Keratinocyte (primary cell): ENCODE results near the gene DOCK1. TPM values are rescaled to one million over a fixed set of nuclear protein-coding genes. Genes with fewer than 3 reads are reported as not detected.

ENCODE experiments used
- DNase-seq: peaks from one replicate; pipeline ENCODE4 v3.0.0-alpha.2; 2011; ENCODE audit warnings: low read depth, missing footprints, low spot score
- FAIRE-seq: peaks from 2 replicates; lab custom pipeline; 2011; peaks lifted over from hg19 to GRCh38; lab: Jason Lieb, UNC
- H2AFZ ChIP-seq: 2 replicates; pipeline ENCODE4 v1.6.0; 2012; ENCODE audit warnings: low read length, control low read depth, inconsistent platforms; ENCODE audit not compliant: control insufficient read depth
- H3K27ac ChIP-seq: 2 replicates; pipeline ENCODE4 v1.5.1; 2011; ENCODE audit warnings: low read length; ENCODE audit not compliant: control insufficient read depth, insufficient read depth
- H3K27me3 ChIP-seq: 3 replicates; pipeline ENCODE4 v1.6.0; 2011; ENCODE audit warnings: low read length; ENCODE audit not compliant: control insufficient read depth, insufficient read depth; ENCODE audit errors: extremely low read depth
- H3K36me3 ChIP-seq, 2 experiments: 2 replicates in 1 of 2; 3 replicates in 1 of 2; pipeline ENCODE4 v1.5.1; 2011; ENCODE audit warnings: low read length in 2 of 2, mild to moderate bottlenecking in 1 of 2; ENCODE audit not compliant: control insufficient read depth in 2 of 2, insufficient read depth in 2 of 2; ENCODE audit errors: extremely low read depth in 1 of 2
- H3K4me1 ChIP-seq: 3 replicates; pipeline ENCODE4 v1.5.1; 2011; ENCODE audit warnings: low read length; ENCODE audit not compliant: control insufficient read depth, insufficient read depth; ENCODE audit errors: extremely low read depth
- H3K4me2 ChIP-seq: 3 replicates; pipeline ENCODE4 v1.6.0; 2011; ENCODE audit warnings: low read depth, low read length; ENCODE audit not compliant: control insufficient read depth, insufficient read depth; ENCODE audit errors: extremely low read depth
- H3K4me3 ChIP-seq, 3 experiments: fragments of 200-600 bp in 1 of 3; sonication (generic) in 1 of 3; 2 replicates in 2 of 3; 3 replicates in 1 of 3; pipeline ENCODE4 v1.5.1; 2011 to 2016; ENCODE audit warnings: low read length in 3 of 3, mild to moderate bottlenecking in 3 of 3, control low read depth in 2 of 3, inconsistent platforms in 1 of 3, low read depth in 1 of 3, mixed read lengths in 1 of 3, mixed run types in 1 of 3, moderate library complexity in 1 of 3; ENCODE audit not compliant: control insufficient read depth in 2 of 3, insufficient read depth in 2 of 3; ENCODE audit errors: extremely low read depth in 1 of 3
- H3K79me2 ChIP-seq: 2 replicates; pipeline ENCODE4 v1.6.0; 2012; ENCODE audit warnings: low read length; ENCODE audit not compliant: control insufficient read depth, insufficient read depth
- H3K9ac ChIP-seq: 3 replicates; pipeline ENCODE4 v1.6.0; 2011; ENCODE audit warnings: low read length; ENCODE audit not compliant: control insufficient read depth, insufficient read depth; ENCODE audit errors: extremely low read depth
- H3K9me1 ChIP-seq: 3 replicates; pipeline ENCODE4 v1.6.0; 2011; ENCODE audit warnings: low read length; ENCODE audit not compliant: control insufficient read depth, insufficient read depth; ENCODE audit errors: extremely low read depth
- H3K9me3 ChIP-seq: 2 replicates; pipeline ENCODE4 v1.5.1; 2012; ENCODE audit warnings: low read depth, low read length; ENCODE audit not compliant: control insufficient read depth
- H4K20me1 ChIP-seq: 3 replicates; pipeline ENCODE4 v1.6.0; 2011; ENCODE audit warnings: low read length; ENCODE audit not compliant: control insufficient read depth, insufficient read depth; ENCODE audit errors: extremely low read depth
- EZH2 ChIP-seq: IDR thresholded peaks from one replicate; pipeline ENCODE4 v1.6.1; 2012; ENCODE audit warnings: inconsistent platforms, mild to moderate bottlenecking, low read length, moderate library complexity
- dilution Hi-C: fragments of 300-500 bp; cut with MboI; formaldehyde crosslinking; loops from one replicate; pipeline ENCODE4 v1.7.0; 2020; ENCODE audit warnings: low sequenced_read_pairs; ENCODE audit not compliant: extremely low pct_ligation_motif_present
- polyA plus RNA-seq, 5 experiments: library from polyadenylated mRNA; depleted of rRNA in 3 of 5; stranded (reverse) in 3 of 5; stranded (forward) in 1 of 5; unstranded in 1 of 5; fragments of >200 nt; gene quantifications; 1 replicate in 1 of 5; 2 replicates in 3 of 5; 3 replicates in 1 of 5; pipeline versions ENCODE4 v1.2.1 to v1.2.3, GENCODE V29; 2011 to 2012; ENCODE audit warnings: missing spikeins in 2 of 5, low read depth in 1 of 5, low replicate concordance in 1 of 5
- TF ChIP-seq, protein P1 (sequence below), 3 experiments: IDR thresholded peaks in 1 of 3; conservative IDR thresholded peaks in 1 of 3; optimal IDR thresholded peaks in 1 of 3; 2 replicates in 2 of 3; 3 replicates in 1 of 3; pipeline versions ENCODE3 to v1.5.1; 2011; ENCODE audit warnings: low read length in 3 of 3, mild to moderate bottlenecking in 3 of 3, moderate library complexity in 2 of 3, control low read depth in 1 of 3, inconsistent platforms in 1 of 3; ENCODE audit not compliant: insufficient read depth in 2 of 3; ENCODE audit errors: extremely low read depth in 1 of 3

DOCK1 gene
- polyA plus RNA-seq, 1 donor (not counting 4 experiments of a cell fraction or from before 2014, with no cell fraction given), result 15.7 TPM

DNA sequence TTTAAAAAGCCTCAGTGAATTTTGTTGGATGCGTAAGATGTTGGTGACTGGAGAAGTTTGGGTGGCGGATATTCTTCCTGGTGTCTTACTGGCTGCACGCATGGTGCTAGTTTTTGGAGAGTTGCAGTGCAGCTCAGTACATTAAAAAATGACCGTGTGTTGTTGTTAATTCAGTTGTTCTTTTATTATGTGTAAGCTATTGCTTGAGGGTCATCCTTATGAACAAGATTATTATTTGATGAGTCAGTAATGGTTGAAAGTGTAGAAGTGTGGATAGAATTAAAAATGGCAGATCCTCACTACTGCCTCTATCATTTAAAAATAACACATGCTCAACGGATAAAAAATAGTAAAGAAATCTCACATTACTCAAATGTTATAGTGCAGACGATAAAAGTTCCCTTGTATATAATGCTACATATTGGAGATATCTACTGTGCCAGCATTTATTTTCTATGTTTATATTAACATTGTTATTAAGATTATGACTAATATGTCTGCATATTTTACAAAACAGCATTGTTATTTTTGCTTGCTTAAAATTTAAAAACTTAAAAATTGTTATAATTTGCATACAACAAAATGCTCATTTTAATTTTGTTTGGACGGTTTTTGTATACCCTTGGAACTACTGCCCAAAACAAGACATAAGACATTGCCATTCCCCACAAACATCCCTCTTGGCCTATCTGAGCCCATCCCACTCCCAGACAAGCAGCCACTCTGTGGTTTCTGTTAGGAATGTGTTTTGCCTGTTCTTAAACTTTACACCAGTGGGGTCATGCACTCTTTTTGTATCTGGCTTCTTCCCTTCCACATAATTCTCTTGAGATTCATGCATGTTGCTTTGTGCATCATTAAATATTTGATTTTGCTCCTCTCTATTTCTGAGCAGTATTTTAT lies 142.0 kb downstream of the DOCK1 start:
- DNase-seq, result no peak
- Histone ChIP-seq H3K79me2 (peaks cover 5% of the 10 kb centered on the region), H3K9ac (no peak overlapping the region), H2AFZ (no peak overlapping the region), H3K4me1 (peaks cover 11% of the 10 kb centered on the region), H3K4me2 (no peak overlapping the region), H3K27me3 (no peaks in the 10 kb centered on the region), H3K27ac (no peak overlapping the region), H3K4me3 (no peak overlapping the region), H4K20me1 (peaks cover 4% of the 10 kb centered on the region), H3K36me3 (peaks cover 9 to 12% of the 10 kb centered on the region in 2 experiments), H3K9me1 (no peaks in the 10 kb centered on the region), H3K9me3 (no peaks in the 10 kb centered on the region)
- no peak for TF ChIP-seq EZH2
- dilution Hi-C loops, result no loop called here
- no peak for FAIRE-seq

DNA sequence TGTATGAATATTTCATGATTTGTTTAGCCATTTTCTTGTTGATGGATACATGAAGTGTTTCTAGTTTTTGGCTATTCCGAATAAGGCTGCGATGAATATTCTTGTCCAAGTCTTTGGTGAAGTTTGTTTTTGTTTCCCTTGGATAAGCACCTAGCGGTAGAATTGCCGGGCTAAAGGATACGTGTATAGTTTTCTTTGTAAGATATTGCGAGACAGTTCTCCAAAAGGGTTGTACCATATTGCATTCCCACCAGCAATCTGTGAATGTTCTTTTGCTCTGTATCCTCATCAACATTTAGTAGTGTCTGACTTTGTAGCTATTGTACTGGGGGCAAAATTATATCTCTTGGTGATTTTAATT lies 142.6 kb downstream of the DOCK1 start:
- Histone ChIP-seq H2AFZ (no peak overlapping the region), H3K27me3 (no peaks in the 10 kb centered on the region), H3K9me1 (no peaks in the 10 kb centered on the region), H3K36me3 (peaks cover 9 to 13% of the 10 kb centered on the region in 2 experiments), H3K4me1 (peaks cover 11% of the 10 kb centered on the region), H3K4me3 (no peak overlapping the region), H3K79me2 (peaks cover 5% of the 10 kb centered on the region), H4K20me1 (peaks cover 4% of the 10 kb centered on the region), H3K9ac (no peak overlapping the region), H3K4me2 (no peak overlapping the region), H3K27ac (no peak overlapping the region), H3K9me3 (no peaks in the 10 kb centered on the region)
- no peak for TF ChIP-seq EZH2
- TF ChIP-seq, protein P1, sequence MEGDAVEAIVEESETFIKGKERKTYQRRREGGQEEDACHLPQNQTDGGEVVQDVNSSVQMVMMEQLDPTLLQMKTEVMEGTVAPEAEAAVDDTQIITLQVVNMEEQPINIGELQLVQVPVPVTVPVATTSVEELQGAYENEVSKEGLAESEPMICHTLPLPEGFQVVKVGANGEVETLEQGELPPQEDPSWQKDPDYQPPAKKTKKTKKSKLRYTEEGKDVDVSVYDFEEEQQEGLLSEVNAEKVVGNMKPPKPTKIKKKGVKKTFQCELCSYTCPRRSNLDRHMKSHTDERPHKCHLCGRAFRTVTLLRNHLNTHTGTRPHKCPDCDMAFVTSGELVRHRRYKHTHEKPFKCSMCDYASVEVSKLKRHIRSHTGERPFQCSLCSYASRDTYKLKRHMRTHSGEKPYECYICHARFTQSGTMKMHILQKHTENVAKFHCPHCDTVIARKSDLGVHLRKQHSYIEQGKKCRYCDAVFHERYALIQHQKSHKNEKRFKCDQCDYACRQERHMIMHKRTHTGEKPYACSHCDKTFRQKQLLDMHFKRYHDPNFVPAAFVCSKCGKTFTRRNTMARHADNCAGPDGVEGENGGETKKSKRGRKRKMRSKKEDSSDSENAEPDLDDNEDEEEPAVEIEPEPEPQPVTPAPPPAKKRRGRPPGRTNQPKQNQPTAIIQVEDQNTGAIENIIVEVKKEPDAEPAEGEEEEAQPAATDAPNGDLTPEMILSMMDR (optimal IDR thresholded peaks at IDR 0.05 in 1 of 3, IDR thresholded peaks at IDR 0.05 in 1 of 3, conservative IDR thresholded peaks at IDR 0.05 in 1 of 3; ENCODE audit: extremely low read depth in 1 of 3, insufficient read depth in 2 of 3, low read length in 3 of 3), result no peak
- FAIRE-seq (no peak), DNase-seq (no peak)
- dilution Hi-C loops, result no loop called here
